Measurements from ENCODE around the gene SPN.
"Not testable (repeated sequence)": the region's sequence is repeated elsewhere in the genome, so short reads cannot be mapped to it uniquely, and the experiment has no call there.

SPN gene

DNA sequence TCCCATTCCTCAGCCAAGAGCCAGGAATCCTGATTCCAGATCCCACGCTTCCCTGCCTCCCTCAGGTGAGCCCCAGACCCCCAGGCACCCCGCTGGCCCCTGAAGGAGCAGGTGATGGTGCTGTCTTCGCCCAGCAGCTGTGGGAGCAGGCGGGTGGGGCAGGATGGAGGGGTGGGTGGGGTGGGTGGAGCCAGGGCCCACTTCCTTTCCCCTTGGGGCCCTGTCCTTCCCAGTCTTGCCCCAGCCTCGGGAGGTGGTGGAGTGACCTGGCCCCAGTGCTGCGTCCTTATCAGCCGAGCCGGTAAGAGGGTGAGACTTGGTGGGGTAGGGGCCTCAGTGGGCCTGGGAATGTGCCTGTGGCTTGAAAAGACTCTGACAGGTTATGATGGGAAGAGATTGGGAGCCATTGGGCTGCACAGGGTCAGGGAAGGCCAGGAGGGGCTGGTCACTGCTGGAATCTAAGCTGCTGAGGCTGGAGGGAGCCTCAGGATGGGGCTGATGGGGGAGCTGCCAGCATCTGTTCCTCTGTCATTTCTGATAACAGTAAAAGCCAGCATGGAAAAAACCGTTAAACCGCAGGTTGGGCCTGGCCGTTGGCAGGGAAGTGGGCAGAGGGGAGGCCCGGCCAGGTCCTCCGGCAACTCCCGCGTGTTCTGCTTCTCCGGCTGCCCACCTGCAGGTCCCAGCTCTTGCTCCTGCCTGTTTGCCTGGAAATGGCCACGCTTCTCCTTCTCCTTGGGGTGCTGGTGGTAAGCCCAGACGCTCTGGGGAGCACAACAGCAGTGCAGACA, at the start of gene SPN:
Gene SPN (plus strand): TSS at position 232 of the 791 bp plus-strand sequence. CDS start 482 bp downstream, at position 714.
- DNase-seq: no peak

GRCh38 chr16:29613307-29614057, 49.6 kb upstream of the SPN start:
- DNase-seq: peak; percentile 54

DNA sequence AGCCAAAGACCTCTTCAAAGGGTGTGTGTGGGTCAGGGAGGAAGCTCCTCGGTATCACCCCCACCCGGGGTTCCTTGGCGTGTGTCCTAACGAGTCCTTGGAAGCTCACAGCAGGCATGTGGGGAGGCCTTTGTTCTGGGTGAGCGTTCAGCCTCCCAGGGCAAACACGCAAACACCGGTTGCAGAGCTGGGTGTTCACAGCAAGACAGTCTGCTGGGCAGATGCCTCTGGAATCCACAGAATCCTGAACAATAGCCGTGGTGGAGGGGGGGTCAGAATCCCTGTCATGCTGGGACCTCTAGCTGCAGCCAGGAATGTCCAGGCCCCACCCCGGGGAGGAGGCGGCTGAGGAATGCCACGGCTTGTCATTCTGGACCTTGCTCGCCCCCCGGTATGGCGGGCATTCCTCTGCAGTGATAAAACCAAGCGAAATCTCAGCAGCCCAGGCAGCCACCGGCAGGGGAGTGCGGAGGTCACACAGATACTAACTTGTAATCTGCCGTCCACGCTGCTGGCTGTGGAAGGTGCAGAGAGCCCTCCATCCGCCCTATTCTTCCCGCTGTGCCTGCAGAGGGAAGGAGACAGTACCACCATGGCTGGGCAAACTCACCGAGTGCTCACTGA, 48.2 kb upstream of the SPN start:
- not testable (repeated sequence) for DNase-seq

DNA sequence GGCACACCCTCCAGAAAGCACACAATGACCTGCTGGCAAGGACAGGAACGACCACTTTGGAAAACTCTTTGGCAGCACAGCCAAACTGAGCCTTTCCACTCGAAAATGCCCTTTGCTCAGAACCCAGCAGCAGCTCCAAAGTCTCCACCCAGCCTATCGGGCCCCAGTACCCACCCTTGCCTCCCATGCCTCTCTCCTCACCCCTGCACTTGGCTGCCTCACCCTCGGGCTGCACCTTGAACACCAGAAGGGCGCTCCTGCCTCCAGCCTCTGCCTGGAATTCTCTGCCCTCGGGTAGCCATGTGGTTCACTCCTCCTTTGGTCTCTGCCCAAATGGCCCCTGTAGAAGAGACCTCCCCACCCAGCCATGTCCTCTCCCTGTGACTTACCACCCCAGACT, 46.9 kb upstream of the SPN start:
- not testable (repeated sequence) for DNase-seq

DNA sequence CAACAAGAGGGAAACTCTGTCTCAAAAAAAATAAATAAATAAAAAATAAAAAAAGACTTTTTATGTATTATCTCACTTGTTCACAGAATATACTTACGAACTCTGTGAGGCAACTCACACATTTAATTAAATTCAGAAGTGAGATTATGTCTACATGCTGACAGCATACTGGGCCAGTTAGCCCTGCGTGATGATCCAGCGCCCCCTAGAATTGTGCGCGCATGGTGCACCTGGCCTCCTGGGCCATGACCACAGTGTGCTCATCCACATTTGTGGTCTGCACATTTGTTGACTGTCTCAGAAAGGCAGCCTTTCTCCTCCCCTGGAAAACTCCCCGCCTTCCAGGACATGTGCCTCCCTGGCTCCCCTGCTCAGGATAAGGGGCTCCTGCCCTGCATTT, 42.5 kb upstream of the SPN start:
- not testable (repeated sequence) for DNase-seq

- not testable (repeated sequence) for DNase-seq
Observed at GRCh38 chr16:29622738-29623137, 40.3 kb upstream of the SPN start.

DNA sequence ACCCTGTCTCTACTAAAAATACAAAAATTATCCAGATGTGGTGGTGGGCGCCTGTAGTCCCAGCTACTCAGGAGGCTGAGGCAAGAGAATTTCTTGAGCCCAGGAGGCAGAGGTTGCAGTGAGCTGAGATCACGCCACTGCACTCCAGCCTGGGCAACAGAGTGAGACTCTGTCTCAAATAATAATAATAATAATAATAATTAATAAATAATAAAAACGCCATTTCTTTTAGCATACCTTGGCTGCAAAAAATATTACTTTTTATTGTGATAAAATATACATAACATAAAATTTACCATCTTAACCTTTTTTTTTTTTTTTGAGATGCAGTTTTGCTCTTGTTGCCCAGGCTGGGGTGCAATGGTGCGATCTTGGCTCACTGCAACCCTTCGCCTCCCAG, 39.8 kb upstream of the SPN start:
- not testable (repeated sequence) for DNase-seq

DNA sequence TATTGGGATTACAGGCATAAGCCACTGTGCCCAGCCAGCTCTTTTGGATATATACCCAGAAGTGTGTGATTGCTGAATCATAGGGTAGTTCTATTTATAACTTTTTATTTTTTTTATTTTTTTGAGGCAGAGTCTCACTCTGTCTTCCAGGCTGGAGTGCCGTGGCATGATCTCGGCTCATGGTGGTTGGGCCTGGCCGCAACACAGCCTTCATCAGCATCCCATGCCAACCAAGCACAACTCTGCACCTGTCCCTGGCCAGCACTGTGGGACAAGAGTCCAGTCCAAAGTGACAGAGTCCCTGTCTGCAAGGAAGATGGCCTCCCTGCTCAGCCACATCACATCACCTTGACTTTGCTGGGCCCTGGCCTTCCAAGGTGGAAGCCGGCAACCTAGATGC, 37.9 kb upstream of the SPN start:
- DNase-seq: not testable (repeated sequence)

GRCh38 chr16:29626778-29627331, 36.2 kb upstream of the SPN start:
- DNase-seq: not testable (repeated sequence)

- not testable (repeated sequence) for DNase-seq
Observed at GRCh38 chr16:29627661-29628075, 35.4 kb upstream of the SPN start.

DNA sequence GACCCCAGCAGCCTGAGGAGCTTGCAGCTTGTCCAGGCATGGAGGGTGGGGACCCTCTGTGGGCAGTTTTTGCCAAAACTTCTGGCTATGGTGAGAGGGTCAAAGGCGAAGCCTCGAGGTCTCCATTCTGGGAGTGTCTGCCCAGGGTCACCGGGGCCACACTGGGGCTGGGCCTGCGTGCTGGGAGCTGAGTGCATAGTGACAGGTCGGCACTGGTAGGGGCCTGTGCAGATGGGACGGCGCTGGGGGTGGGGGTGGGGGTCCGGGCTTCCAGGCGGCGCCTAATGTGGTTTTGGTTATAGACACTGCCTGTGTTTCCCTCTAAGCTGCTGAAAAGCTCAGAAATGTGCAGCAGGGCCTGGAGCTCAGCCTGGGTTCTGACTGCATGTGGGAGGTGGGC, 34.3 kb upstream of the SPN start:
- DNase-seq: not testable (repeated sequence)

DNA sequence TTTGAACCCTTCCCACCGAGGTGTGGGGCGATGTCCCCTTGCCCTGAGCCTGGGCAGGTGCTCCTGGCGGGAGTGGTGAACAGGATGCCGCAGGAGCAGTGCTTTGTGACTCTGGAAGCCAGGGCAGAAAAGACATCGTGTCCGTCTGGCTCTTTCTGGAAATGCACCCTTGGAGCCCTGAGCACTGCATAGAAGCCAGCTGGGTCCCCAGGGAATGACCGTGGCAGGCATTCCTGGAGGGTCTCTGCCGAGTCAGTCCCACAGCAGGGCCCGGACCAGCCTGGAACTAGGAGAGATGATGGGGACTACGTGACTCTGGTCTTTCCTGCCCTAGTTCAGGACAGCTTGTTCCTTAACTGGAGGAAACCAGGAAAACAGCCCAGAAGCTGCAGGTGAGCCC, 33.7 kb upstream of the SPN start:
- not testable (repeated sequence) for DNase-seq

DNA sequence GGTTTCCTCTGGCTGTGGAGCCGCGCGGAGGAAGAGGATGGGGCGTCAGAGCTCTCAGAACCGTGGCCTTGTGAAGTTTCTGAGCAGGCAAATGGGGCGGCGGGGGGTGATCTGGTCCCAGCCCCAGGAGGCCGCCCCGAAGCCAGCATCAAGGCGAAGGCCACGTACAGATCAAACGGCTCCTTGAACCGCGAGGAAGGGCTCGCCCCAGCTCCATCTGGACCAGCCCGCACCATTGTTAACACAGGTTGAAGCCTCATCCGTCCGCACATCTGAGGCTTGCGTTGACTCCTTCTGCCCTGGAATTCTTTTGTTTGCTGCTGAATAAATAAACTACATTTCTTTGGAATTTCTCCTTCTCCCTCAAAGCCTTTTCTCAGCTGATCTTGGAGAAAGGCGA, 31.4 kb upstream of the SPN start:
- DNase-seq: not testable (repeated sequence)

GRCh38 chr16:29635902-29636301, 27.1 kb upstream of the SPN start:
- DNase-seq: not testable (repeated sequence)

DNA sequence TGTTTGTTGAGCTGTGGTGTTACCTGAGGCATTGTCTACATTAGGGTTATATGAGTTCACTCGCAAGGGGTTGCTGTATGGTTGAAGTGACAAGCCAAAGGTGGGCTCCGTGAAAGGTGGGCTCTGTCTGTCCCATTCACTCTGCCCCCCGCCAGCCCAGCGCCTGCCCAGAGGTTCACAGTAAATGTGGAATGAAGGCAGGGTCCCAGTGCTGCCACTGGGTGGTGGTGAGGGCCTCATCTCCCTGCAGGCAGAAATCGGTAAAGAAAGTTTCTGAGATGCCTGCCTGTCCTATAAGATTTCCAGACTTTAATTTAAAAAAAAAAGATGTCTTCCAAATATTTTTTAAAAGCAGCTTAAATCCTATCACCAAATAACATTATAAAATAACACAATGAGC, 26.7 kb upstream of the SPN start:
- not testable (repeated sequence) for DNase-seq

DNA sequence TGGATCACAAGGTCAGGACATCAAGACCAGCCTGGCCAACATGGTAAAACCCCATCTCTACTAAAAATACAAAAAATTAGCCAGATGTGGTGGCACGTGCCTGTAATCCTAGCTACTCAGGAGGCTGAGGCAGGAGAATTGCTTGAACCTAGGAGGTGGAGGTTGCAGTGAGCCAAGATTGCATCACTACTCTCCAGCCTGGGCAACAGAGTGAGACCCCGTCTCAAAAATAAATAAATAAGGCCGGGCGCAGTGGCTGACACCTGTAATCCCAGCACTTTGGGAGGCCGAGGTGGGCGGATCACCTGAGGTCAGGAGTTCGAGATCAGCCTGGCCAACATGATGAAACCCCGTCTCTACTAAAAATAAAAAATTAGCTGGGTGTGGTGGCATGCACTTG, 24.3 kb upstream of the SPN start:
- not testable (repeated sequence) for DNase-seq

GRCh38 chr16:29641561-29641960, 21.5 kb upstream of the SPN start:
- DNase-seq: no peak

DNA sequence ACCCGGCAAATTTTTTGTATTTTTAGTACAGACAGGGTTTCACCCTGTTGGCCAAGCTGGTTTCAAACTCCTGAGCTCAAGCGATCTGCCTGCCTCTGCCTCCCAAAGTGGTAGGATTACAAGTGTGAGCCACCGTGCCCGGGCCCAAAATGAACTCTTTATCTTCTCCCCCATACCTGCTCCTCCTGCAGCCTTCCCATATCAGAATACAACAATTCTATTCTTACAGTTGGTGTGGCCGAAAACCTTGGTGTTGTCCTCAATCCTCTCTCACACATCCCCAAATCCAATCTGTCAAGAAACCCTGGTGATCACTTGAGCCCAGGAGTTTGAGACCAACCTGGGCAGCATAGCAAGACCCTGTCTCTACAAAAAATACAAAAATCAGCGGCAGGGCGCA, 19.5 kb upstream of the SPN start:
- no peak for DNase-seq

GRCh38 chr16:29644338-29644857, 18.6 kb upstream of the SPN start:
- no peak for DNase-seq

DNA sequence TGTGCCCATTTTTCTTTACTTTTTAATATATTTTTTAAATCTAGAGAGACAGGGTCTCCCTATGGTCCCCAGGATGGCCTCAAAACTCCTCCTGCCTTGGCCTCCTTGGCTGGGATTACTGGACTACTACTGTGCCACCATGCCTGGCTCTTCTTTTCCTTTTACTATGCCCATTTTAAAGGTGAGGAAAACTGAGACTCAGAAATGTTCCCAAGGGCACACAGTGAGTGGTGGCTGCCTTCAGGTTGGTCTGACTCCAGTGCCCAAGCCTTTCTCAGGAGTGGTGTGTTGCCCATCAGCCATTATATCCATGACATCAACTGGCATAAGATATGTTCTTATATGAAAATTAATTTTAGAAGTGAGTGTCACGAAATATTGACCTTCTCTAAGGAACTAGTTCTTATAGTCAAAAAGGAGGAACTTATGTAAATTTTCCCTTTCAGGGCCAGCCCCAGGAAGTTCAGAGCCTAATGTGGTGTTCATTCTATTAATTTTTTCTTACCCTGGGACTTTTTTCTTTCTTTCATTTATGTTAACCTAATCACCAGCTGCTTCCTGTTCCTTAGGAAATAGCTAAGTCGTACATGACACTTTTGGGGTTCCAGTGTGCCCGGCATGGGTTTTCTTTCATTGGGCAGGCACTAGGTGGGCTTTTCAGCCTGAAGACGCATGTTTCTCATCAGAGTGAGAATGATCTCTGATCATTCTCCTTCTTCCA, 17.9 kb upstream of the SPN start:
- no peak for DNase-seq

DNA sequence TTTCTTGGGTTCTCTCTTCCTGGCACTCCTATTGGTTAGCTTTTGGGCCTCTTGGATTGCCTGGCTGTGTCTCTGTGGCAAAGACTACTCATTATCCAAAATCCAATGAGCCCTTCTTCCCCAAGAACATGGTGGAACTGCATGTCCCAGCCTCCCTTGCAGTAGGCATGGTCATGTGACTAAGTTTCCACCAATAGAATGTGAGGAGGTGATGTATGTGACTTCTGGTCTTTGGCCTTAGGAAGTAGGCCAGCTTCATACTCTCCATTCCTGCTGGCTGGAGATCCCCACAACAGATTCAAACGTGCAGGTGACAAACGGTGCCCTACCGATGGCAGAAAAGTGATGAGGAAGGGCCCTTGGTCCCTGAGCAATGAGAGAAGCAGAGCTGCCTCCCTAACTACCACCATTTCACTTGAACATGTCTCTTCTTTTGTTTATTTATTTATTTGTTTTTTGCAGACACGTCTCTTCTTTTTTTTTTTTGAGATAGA, 17.3 kb upstream of the SPN start:
- no peak for DNase-seq

GRCh38 chr16:29646947-29647346, 16.1 kb upstream of the SPN start:
- DNase-seq: no peak
